Measurements from ENCODE around the gene KLHL13.

DNA sequence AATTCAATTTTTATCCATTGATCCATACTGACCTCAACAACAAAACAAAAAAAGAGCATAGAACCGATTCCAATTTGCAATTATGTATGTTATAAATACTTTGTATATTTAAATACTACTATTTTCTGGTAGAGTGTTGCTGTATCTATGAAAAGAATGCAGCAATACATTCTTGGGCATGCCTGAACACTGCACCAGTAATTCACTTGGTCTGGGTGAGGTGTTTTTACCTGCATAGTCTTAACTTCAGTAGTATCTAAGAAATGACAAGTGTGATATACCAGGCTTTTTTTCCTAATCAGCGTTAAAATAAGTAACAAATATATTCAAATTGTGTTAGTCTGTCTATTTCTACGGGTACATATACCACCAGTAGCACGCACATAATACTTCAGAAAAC lies 120.2 kb downstream of the KLHL13 start:
- TF ChIP-seq YY1 (IDR thresholded peaks at IDR 0.05; ENCODE audit: insufficient read depth, insufficient read length) (no peak), ZNF274 (IDR thresholded peaks at IDR 0.05; ENCODE audit: low read depth, low read length) (no peak), SUZ12 (IDR thresholded peaks at IDR 0.05; ENCODE audit: extremely low read depth, insufficient read depth, insufficient read length) (no peak)

Data from NT2/D1 (cell line).